Ovary (tissue), 9 donors: ENCODE results near the gene HOXA6. TPM values are rescaled to one million over a fixed set of nuclear protein-coding genes. Genes with fewer than 3 reads are reported as not detected.
A peak's percentile ranks its signal among the peaks of the same experiment; 100 is the strongest.

Experiments used
- DNase-seq, 5 donors: peaks; one replicate each; pipeline ENCODE4 v3.0.0-alpha.2; 2019 to 2020
- H3K27ac ChIP-seq, 2 donors: fragments of 200-600 bp; one replicate each; pipeline versions ENCODE4 v1.5.1 to v1.8.0; 2019 to 2022
- H3K27me3 ChIP-seq: fragments of 200-600 bp; one replicate; pipeline ENCODE4 v1.8.0; 2022
- H3K36me3 ChIP-seq: fragments of 200-600 bp; sonication (generic); one replicate; pipeline ENCODE4 v1.5.1; 2019
- H3K4me1 ChIP-seq: one replicate; pipeline ENCODE4 v1.8.1; 2013; ENCODE audit warnings: mild to moderate bottlenecking, moderate library complexity; ENCODE audit not compliant: insufficient read depth
- H3K4me3 ChIP-seq: fragments of 200-600 bp; sonication (generic); one replicate; pipeline ENCODE4 v1.5.1; 2017
- H3K9me3 ChIP-seq, 2 donors: fragments of 200-600 bp in 1 of 2; sonication (generic) in 1 of 2; one replicate each; pipeline versions ENCODE4 v1.5.1 to v1.8.1; 2013 to 2019; ENCODE audit warnings: mild to moderate bottlenecking in 1 of 2, moderate library complexity in 1 of 2
- EP300 ChIP-seq: sonication (generic); formaldehyde crosslinking; IDR thresholded peaks from one replicate; pipeline ENCODE4 v1.6.1; 2017; ENCODE audit warnings: antibody characterized with exemption
- POLR2A ChIP-seq: fragments of 450-650 bp; IDR thresholded peaks from one replicate; pipeline ENCODE4 v1.6.1; 2017; ENCODE audit warnings: antibody characterized with exemption, mild to moderate bottlenecking, moderate library complexity
- WGBS, 3 donors: extraction: QIAGEN DNeasy Blood & Tissue Kit in 1 of 3; methylation state at CpG; one replicate each; pipeline versions ENCODE4 v1.1.5 to v1.1.7; 2013 to 2017; 5-methylcytosine and 5-hydroxymethylcytosine counted together
- intact Hi-C, 4 donors: fragments of 100-400 bp; cut with DNase I; formaldehyde crosslinking; loops; one replicate each; pipeline versions ENCODE4 v1.11.0 to v1.15.1; 2022 to 2023
- polyA plus RNA-seq, 2 donors: library from polyadenylated mRNA; stranded (reverse); fragments of 200-250 nt in 1 of 2; fragments of 350-450 nt in 1 of 2; fragmentation: Illumina TruSeq in 1 of 2; extraction: RNeasy Lipid Tissue Mini Kit (QIAGEN cat#74804) in 1 of 2; gene quantifications; one replicate each; pipeline ENCODE4 v1.2.3, GENCODE V29; 2013 to 2014
- total RNA-seq, 7 donors: library from RNA; depleted of rRNA in 2 of 7; stranded (reverse); fragments of >200 nt in 2 of 7; fragmentation: NEBNext Ultra II Directional in 3 of 7; extraction: Animal tissue kit (Norgen Biotek cat#: 25700) in 3 of 7; gene quantifications; one replicate each; pipeline versions ENCODE4 v1.1.0 to v1.2.4, GENCODE V29; 2016 to 2023
- TF ChIP-seq, protein P1 (sequence below), 3 donors: fragments of 450-650 bp in 2 of 3; fragments of 200-600 bp in 1 of 3; IDR thresholded peaks; one replicate each; pipeline versions ENCODE4 v1.5.1 to v1.8.0; 2016 to 2022; ENCODE audit warnings: antibody characterized with exemption in 3 of 3, mild to moderate bottlenecking in 1 of 3
- donor health status: DM: no; HTN: no; CAD: no; lungs with moderate emphysema.
- donor health status: DM: no; HTN: no; CAD: no.
- donor health status: Bipolar disorder and iron deficiency.
- donor health status: DM: yes; HTN: yes; CAD: no.
- donor health status: DM: no; HTN: no; CAD: no.
- donor health status: DM: yes; HTN: yes; CAD: no.

The HOXA6 gene
- total and polyA plus RNA-seq, 9 donors = 0.29 to 4.2 (median 0.39) TPM; not detected in 1

DNA sequence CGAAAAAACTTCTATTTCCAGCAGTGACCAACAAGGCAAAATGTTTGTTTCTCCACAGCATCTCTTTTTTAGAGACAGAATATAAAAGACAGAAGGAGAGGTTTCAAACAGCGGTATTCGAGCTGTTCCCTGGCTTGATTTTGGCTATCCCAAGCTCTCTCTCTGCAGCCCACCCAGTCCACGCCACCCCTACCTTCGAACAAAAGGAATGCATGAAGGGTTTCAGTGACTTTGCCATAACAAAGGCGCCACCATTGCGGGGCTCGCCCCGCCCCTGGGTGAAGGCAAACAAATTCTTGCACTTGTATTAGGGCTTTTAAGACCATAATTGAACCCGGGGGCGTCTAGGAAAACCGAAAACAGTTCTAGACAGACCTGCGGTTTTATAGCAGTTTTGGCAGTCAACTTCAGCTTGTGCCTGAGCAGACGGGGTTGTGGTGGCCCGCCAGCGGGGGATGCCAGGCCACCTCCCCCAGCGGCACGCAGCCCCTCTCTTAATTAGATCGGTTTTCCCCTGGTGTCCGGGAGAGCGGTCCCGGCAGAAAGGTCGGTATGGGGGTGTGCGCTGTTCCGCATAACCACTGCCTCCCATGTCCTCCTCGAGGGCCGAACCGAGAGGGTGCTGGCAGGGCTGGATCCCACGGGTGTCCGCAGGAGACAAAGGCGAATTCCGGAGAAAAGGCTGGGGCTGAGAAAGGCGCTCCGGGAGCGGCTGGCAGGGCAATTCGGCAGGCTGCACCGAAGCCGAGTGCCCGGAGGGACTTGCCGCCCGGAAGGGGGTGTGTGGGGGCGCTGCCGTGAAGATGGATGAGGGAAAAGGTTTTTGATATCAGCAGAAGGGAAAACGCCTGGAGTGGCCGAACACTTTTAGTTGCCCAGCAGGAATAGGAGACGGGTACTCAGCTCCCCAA is 40.2 kb upstream of the HOXA6 start:
- peaks cover 18% of the 10 kb centered on the region for H3K27me3 ChIP-seq
- H3K36me3 ChIP-seq = no peaks in the 10 kb centered on the region
- peak overlapping the region; percentile 39 for H3K4me3 ChIP-seq
- no peaks in the 10 kb centered on the region for H3K9me3 ChIP-seq
- peaks cover 2% of the 10 kb centered on the region for H3K4me1 ChIP-seq
- DNase-seq = peak in 1 of 5 donors; percentile 22
- WGBS, 3 donors = 6 to 27% (median 8%) methylated on average over 46 of the region's 46 CpGs
- no peak for TF ChIP-seq EP300
- TF ChIP-seq POLR2A = no peak
- TF ChIP-seq, protein P1, sequence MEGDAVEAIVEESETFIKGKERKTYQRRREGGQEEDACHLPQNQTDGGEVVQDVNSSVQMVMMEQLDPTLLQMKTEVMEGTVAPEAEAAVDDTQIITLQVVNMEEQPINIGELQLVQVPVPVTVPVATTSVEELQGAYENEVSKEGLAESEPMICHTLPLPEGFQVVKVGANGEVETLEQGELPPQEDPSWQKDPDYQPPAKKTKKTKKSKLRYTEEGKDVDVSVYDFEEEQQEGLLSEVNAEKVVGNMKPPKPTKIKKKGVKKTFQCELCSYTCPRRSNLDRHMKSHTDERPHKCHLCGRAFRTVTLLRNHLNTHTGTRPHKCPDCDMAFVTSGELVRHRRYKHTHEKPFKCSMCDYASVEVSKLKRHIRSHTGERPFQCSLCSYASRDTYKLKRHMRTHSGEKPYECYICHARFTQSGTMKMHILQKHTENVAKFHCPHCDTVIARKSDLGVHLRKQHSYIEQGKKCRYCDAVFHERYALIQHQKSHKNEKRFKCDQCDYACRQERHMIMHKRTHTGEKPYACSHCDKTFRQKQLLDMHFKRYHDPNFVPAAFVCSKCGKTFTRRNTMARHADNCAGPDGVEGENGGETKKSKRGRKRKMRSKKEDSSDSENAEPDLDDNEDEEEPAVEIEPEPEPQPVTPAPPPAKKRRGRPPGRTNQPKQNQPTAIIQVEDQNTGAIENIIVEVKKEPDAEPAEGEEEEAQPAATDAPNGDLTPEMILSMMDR (IDR thresholded peaks at IDR 0.05) = no peak
- intact Hi-C loops = loop anchor here in 1 of 4 donors (10.0 kb wide), 1 partner anchor 1323 kb away; no protein-coding TSS in a partner anchor
- H3K27ac ChIP-seq = no peak overlapping the region

DNA sequence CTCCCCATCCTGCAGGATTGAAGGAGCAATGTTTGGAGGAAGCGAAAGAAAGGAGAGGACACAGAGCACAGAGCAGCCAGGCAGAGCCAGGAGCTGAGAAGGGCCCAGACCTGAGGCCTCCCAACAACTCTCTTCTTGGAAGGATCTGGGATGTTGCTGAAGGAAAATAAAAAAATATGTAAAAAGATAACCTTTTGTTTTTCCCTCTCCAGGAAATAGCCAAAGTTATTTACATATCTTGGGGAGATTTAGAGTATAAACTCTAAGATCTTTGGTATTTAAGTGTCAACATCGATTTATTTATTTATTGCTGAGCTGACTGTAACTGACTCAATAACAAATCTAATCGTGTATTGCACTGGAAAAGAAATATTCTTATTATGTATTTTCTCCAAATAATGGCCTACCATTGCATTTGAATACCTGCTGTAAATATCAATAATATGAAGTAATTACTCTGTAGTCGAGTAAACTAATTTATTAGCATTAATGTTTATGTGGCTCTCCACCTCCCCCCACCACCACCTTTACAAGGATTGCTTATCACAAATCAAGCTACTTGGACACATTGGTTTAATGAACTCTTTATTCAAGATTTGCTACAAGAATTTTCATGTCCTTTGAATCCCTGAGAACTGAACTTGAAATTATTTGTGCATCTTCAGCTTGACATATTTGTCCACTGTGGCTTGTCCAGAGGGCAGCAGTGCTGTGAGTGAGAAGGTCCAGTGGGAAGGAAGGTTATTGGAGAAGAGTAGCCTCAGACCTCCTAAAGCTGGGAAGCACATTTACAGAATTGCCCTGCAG is 39.3 kb upstream of the HOXA6 start:
- Histone ChIP-seq H3K36me3 (no peaks in the 10 kb centered on the region), H3K4me3 (peak overlapping the region; percentile 48), H3K4me1 (peaks cover 2% of the 10 kb centered on the region), H3K9me3 (no peaks in the 10 kb centered on the region), H3K27ac (no peak overlapping the region), H3K27me3 (peaks cover 18% of the 10 kb centered on the region)
- TF ChIP-seq POLR2A = no peak
- TF ChIP-seq EP300 = no peak
- TF ChIP-seq, protein P1 (IDR thresholded peaks at IDR 0.05) = no peak
- WGBS, 3 donors = 36 to 59% (median 39%) methylated on average over 4 of the region's 4 CpGs
- no peak for DNase-seq
- intact Hi-C loops = loop anchor here in 1 of 4 donors (10.0 kb wide), 1 partner anchor 1322 kb away; no protein-coding TSS in a partner anchor

DNA sequence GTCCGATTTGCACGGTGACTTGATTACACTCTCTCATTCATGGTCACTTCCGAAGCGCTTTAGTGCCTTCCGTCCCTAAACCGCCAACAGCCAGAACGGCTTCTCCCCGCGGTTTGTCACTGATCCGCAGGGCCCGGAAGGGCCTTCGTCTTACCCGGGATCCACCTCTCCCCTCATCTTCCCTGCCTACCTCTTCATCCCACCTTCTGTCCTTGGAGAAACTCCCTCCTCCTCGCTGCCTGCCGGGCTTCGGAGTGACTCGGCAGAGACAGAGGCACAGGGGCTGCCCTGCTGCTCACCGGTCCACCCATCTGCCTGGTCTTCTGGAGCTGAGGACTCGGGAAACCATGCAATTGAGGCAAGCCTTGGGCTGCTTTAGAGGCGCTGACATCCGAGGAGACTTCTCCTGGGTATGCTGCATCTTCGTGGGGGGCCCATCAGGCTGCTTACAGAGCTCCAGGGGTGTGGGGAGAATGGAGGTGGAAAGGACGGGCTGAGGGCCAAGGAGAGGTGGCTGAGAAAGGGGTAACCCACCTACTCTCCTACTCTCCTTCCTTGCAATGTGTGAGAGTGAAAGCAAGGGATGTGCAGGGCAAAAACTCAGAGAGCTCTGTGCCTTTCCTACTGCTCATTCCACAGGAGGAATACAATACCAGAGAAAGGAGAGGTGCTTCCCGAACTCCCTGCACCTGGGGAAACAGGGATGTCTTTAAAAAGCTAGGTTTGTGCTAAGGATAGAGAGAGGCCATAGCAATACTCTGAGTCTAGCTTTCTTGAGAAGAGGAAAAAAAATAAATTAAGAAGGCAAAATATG is 38.5 kb upstream of the HOXA6 start:
- TF ChIP-seq EP300 (no peak), POLR2A (no peak)
- TF ChIP-seq, protein P1 (IDR thresholded peaks at IDR 0.05) = no peak
- peak in 1 of 5 donors; percentile 20 for DNase-seq
- intact Hi-C loops = loop anchor here in 1 of 4 donors (10.0 kb wide), 1 partner anchor 1321 kb away; no protein-coding TSS in a partner anchor
- H3K4me1 ChIP-seq = peaks cover 2% of the 10 kb centered on the region
- H3K4me3 ChIP-seq = peak overlapping the region; percentile 48
- H3K27me3 ChIP-seq = peaks cover 18% of the 10 kb centered on the region
- no peak overlapping the region for H3K27ac ChIP-seq
- H3K9me3 ChIP-seq = no peaks in the 10 kb centered on the region
- H3K36me3 ChIP-seq = no peaks in the 10 kb centered on the region
- 8 to 39% (median 18%) methylated on average over 24 of the region's 24 CpGs for WGBS, 3 donors
